GM13976 (cell line): Measurements from ENCODE around the gene AQP10.
"Not testable (repeated sequence)": the region's sequence is repeated elsewhere in the genome, so short reads cannot be mapped to it uniquely, and the experiment has no call there.

ENCODE experiments used
- DNase-seq: peaks from one replicate; pipeline ENCODE4 v3.0.0; 2012; ENCODE audit warnings: low spot score
- in situ Hi-C: fragments of 300-500 bp; cut with MboI; formaldehyde crosslinking; loops from one replicate; pipeline ENCODE4 v1.12.0; 2022; ENCODE audit warnings: low sequenced_read_pairs, mixed read lengths, inconsistent platforms; ENCODE audit not compliant: unreplicated experiment
- TF ChIP-seq, protein P1 (sequence below): IDR thresholded peaks from 2 replicates; pipeline ENCODE4 v1.5.1; 2012; ENCODE audit warnings: borderline replicate concordance, mild to moderate bottlenecking; ENCODE audit not compliant: insufficient read depth; ENCODE audit errors: extremely low read depth, missing control alignments, control extremely low read depth

The AQP10 gene, protein sequence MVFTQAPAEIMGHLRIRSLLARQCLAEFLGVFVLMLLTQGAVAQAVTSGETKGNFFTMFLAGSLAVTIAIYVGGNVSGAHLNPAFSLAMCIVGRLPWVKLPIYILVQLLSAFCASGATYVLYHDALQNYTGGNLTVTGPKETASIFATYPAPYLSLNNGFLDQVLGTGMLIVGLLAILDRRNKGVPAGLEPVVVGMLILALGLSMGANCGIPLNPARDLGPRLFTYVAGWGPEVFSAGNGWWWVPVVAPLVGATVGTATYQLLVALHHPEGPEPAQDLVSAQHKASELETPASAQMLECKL

DNA sequence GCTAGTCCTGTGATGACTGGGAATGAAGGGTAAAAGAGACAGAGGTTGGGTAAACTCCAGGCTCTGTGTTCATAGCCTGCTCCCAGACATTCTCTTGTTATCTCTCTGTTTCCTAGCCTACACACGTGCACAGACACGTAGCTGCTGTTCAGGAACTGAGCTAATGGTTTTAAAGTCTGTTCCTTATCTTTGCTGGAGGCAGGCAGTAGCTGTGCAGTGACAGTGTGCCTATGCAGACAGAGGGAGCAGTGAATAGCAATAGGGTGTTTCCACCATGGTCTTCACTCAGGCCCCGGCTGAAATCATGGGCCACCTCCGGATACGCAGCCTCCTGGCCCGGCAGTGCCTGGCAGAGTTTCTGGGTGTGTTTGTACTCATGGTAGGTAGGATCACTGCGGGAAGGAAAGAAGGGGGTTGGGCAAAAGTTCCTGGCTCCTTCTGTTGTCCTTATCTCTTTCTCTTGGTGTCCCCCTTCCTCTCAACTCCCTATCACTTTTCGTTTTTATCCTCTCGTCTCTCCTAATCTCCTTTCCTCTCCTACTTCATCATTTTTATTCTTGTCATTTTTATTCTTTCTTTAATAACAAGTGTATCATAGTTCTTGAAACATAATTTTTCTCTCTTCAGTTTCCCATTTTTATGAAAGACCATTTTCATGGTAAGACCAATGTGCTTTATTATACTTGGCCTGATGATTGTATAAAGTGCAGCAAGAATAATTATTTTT, at the start of gene AQP10:
Gene AQP10, plus strand, starts transcription at position 212 of the 727 bp plus-strand sequence. Its CDS starts 63 bp downstream, at position 275.
- TF ChIP-seq, protein P1, sequence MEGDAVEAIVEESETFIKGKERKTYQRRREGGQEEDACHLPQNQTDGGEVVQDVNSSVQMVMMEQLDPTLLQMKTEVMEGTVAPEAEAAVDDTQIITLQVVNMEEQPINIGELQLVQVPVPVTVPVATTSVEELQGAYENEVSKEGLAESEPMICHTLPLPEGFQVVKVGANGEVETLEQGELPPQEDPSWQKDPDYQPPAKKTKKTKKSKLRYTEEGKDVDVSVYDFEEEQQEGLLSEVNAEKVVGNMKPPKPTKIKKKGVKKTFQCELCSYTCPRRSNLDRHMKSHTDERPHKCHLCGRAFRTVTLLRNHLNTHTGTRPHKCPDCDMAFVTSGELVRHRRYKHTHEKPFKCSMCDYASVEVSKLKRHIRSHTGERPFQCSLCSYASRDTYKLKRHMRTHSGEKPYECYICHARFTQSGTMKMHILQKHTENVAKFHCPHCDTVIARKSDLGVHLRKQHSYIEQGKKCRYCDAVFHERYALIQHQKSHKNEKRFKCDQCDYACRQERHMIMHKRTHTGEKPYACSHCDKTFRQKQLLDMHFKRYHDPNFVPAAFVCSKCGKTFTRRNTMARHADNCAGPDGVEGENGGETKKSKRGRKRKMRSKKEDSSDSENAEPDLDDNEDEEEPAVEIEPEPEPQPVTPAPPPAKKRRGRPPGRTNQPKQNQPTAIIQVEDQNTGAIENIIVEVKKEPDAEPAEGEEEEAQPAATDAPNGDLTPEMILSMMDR, result no peak
- in situ Hi-C loops, result no loop called here
- DNase-seq, result no peak

DNA sequence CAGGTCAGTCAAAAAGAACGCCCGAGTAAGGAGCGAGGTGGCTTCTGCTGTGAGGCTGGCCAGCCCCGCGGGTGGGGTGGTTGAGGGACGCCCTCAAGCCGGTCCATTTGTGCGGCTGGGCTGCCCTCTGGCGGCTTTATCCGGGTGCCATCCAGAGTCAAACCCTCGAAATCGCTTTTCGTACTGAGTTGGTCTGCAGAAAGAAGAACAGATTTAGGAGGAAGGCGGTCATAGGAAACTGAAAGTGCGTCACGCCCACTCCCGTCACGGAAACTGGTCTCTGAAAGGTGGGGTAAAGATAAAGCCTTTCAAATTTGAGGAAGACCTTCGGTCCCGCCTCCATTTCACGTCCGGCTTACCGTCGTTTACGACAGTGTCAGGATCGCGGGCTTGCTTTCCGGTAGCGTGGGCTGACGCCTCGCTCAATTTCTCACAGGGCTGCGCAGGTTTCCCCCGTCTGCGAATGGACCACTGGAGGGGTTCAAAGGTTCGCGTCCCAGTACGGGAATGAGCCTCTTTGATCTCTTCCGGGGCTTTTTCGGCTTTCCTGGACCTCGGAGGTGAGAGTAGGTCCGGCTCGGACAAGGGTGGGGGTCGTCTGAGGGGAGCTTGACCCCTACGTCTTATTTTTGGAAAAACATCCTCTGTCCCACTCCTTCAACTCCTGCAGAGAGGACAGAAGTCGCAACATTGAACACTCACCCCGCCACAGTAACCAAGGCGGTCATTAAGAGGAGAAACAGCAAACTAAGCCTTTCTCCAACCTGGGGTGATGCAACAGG, 48.5 kb upstream of the AQP10 start, which contains the start of gene HAX1:
Gene HAX1, plus strand, starts transcription at position 413 of the 782 bp plus-strand sequence. Its CDS starts 95 bp downstream, at position 508.
- TF ChIP-seq, protein P1, result peak; percentile 64
- DNase-seq, result peak; percentile 94
- in situ Hi-C loops, result no loop called here

DNA sequence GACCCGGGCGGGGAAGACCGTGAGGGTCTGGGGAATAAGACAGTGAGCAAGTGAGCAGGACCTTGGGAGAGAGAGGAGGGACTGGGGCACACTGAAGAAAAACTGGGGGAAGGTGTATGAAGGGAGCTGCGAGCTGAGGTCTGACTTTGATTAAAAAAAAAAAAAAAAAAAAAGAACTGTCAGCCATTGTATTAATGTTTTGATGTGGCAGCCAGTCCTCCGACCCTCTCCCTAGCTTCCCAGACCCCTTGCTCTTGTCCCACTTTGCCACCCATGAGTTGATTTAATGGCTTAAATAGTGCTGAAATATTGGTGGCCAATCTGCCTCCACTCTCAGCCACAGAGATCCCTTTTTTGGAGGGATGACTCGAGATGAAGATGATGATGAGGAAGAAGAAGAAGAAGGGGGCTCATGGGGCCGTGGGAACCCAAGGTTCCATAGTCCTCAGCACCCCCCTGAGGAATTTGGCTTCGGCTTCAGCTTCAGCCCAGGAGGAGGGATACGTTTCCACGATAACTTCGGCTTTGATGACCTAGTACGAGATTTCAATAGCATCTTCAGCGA, 47.8 kb upstream of the AQP10 start:
- TF ChIP-seq, protein P1, result no peak
- DNase-seq, result no peak
- in situ Hi-C loops, result no loop called here

DNA sequence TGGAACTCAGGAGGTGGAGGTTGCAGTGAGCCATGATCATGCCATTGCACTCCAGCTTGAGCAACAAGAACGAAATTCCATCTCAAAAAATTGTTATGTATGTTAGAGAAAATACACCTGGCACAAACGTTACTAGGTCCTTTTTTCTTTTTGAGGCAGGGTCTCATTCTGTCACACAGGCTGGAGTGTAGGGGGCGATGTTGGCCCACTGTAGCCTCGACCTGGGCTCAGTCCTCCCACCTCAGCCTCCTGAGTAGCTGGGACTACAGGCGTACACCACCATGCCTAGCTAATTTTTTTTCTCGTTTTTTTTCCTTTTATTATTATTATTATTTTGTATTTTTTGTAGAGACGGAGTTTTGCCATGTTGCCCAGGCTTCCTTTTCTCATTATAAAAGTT, 44.1 kb upstream of the AQP10 start:
- TF ChIP-seq, protein P1, result peak; percentile 20
- no peak for DNase-seq
- in situ Hi-C loops, result no loop called here

DNA sequence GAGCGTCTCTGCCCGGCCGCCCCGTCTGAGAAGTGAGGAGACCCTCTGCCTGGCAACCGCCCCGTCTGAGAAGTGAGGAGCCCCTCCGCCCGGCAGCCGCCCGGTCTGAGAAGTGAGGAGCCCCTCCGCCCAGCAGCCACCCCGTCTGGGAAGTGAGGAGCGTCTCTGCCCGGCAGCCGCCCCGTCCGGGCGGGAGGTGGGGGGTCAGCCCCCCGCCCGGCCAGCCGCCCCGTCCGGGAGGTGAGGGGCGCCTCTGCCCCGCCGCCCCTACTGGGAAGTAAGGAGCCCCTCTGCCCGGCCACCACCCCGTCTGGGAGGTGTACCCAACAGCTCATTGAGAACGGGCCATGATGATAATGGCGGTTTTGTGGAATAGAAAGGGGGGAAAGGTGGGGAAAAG, 33.3 kb upstream of the AQP10 start:
- in situ Hi-C loops, result not testable (repeated sequence)

DNA sequence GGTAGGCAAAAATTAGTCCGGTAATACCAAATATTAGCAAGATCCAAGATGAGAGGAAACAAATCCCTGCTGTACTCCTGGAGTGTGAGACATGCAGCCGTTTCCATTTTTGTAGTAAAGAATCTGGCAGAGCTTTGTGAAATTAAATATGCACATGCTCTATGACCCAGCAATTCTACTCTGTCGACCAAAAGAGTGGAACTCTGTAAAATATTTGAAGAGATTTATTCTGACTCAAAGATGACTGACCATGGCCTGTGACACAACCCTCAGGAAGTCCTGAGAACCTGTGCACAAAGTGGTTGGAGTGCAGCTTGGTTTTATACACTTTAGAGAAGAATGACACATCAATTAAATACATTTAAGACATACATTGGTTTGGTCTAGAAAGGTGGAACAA, 32.2 kb upstream of the AQP10 start:
- TF ChIP-seq, protein P1, result no peak
- in situ Hi-C loops, result no loop called here
- no peak for DNase-seq

More for the DNA sequence above, 33.3 kb upstream of the AQP10 start:
- DNase-seq, result not testable (repeated sequence)

DNA sequence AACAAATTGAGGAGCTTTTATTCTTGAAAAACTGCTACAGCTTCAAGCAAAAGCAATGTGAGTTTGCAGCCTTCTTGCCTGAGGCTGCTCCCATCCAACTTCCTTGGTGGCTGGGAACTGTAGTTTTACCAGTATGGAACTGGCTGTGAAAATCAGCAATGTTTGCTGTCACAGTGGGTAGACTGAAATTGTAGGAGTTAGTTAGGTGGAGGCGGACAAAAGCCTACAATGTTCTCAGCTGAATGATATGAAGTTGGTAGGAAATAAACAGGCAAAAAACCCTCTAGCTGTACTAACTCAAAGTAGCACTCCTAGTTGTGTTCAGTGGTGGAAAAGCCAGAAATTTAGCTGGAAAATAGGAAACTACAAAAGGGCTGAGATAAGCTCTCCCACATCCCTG, 30.0 kb upstream of the AQP10 start:
- TF ChIP-seq, protein P1, result no peak
- in situ Hi-C loops, result no loop called here

More for the DNA sequence above, 30.0 kb upstream of the AQP10 start:
- DNase-seq, result no peak
